Right cardiac atrium (tissue), 5 donors: ENCODE results near the gene SHROOM2. TPM values are rescaled to one million over a fixed set of nuclear protein-coding genes. Genes with fewer than 3 reads are reported as not detected.
"Not testable (repeated sequence)": the region's sequence is repeated elsewhere in the genome, so short reads cannot be mapped to it uniquely, and the experiment has no call there.

ENCODE experiments used
- ATAC-seq, 2 donors: fragments of 200-7000 bp; cut with Tn5 transposase; one replicate each; pipeline versions ENCODE4 v1.8.0 to v1.9.1; 2020; ENCODE audit warnings: moderate library complexity in 2 of 2, mild to moderate bottlenecking in 1 of 2
- DNase-seq, 3 donors: peaks; one replicate each; pipeline ENCODE4 v3.0.0-alpha.2; 2020
- H3K27ac ChIP-seq: one replicate; pipeline ENCODE4 v1.5.1; 2013; ENCODE audit warnings: mild to moderate bottlenecking, low read length, control low read depth, moderate library complexity
- H3K27me3 ChIP-seq: one replicate; pipeline ENCODE4 v1.6.1; 2013; ENCODE audit not compliant: control insufficient read depth, insufficient read depth
- H3K4me1 ChIP-seq: one replicate; pipeline ENCODE4 v1.6.1; 2013; ENCODE audit warnings: low read length; ENCODE audit not compliant: control insufficient read depth, insufficient read depth
- H3K4me3 ChIP-seq: one replicate; pipeline ENCODE4 v1.5.1; 2013; ENCODE audit warnings: low read length, control low read depth
- H3K9me3 ChIP-seq: one replicate; pipeline ENCODE4 v1.6.1; 2013; ENCODE audit warnings: low read length; ENCODE audit not compliant: control insufficient read depth
- WGBS: extraction: QIAGEN DNeasy Blood & Tissue Kit; methylation state at CpG from one replicate; pipeline ENCODE4 v1.1.7; 2013; 5-methylcytosine and 5-hydroxymethylcytosine counted together
- intact Hi-C, 4 donors: fragments of 100-400 bp; cut with DNase I; formaldehyde crosslinking; loops; one replicate each; pipeline versions ENCODE4 v1.11.0 to v1.14.0; 2022 to 2023
- polyA plus RNA-seq: library from polyadenylated mRNA; stranded (reverse); fragments of 200-250 nt; gene quantifications from one replicate; pipeline ENCODE4 v1.2.3, GENCODE V29; 2013
- total RNA-seq, 4 donors: library from RNA; stranded (reverse); fragmentation: NEBNext Ultra II Directional; extraction: Animal tissue kit (Norgen Biotek cat#: 25700); gene quantifications; one replicate each; pipeline ENCODE4 v1.2.1, GENCODE V29; 2021
- donor health status: healthy with polysubstance abuse.
- donor health status: DM: no; HTN: yes; CAD: no.
- donor health status: DM: no; HTN: no; CAD: no.
- donor health status: DM: no; HTN: yes; CAD: no; lungs with severe emphysema.
- donor health status: DM: yes; HTN: yes; CAD: no.

SHROOM2 gene
- total and polyA plus RNA-seq, 5 donors, result 0.66 to 4.0 (median 2.5) TPM

DNA sequence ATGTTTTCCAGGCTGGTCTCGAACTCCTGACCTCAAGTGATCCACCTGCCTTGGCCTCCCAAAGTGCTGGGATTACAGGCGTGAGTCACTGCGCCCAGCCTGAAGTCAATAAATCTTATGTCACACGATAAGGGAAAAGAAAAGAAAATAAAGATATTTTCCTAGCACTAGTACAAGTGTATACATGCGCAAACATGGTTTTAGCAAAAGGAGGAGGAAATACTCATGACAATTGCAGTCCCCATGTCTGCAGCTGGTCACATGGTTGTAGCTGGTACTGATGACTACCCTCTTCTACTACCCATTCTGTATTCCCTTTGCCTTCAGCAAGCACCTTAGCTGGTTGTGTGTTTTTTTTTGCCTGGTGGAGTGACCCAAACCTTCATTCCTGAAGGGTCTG lies 23.6 kb downstream of the SHROOM2 start:
- H3K27me3 ChIP-seq, H3K4me3 ChIP-seq, H3K27ac ChIP-seq, intact Hi-C loops, ATAC-seq, DNase-seq, H3K4me1 ChIP-seq, H3K9me3 ChIP-seq: not testable (repeated sequence)
- WGBS, result 94% methylated on average over 5 of the region's 5 CpGs

DNA sequence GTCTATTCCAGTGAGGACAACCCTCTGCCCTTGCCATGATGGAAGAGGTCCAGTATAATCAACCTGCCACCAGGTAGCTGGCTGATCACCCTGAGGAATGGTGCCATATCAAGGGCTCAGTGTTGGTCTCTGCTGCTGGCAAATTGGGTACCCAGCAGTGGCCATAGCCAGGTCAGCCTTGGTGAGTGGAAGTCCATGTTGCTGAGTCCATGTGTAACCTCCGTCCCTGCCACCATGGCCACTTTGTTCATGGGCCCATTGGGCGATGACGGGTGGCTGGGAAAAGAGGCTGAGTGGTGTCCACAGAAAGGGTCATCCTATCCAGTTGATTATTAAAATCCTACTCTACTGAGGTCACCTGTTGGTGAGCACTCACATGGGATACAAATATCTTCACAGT lies 24.9 kb downstream of the SHROOM2 start:
- DNase-seq, H3K9me3 ChIP-seq, H3K27ac ChIP-seq, H3K4me1 ChIP-seq, H3K4me3 ChIP-seq, intact Hi-C loops, ATAC-seq, H3K27me3 ChIP-seq: not testable (repeated sequence)
- 98% methylated on average over 3 of the region's 3 CpGs for WGBS

DNA sequence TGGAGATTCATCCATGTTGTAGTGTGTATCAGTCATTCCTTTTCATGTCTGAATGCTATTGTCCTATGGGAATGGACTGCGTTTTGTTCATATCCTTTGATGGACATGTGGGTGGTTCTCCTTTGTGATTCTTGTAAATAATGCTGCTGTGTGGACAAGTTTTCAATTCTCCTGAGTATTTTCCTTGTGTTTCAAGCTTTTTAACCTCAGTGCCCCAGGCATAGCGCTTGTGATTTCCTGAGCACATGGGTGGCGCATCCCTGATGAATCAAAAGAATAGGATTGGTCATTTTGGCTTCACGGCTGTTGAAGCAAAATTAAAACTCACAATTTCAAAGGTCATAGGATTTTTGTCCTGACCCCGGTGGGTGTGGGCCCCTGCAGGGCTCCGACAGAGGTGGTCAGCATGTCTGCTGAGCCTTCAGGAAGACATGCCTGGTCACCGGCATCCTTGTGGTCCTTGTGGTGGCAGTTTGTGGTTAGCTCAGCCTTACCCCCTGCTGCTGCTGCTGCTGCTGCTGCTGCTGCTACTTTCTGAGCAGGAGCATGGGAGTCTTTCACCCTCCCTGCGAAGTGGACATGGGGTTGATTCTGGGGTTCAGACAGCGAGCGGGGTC lies 30.0 kb downstream of the SHROOM2 start:
- Histone ChIP-seq H3K27ac (no peak overlapping the region), H3K27me3 (no peaks in the 10 kb centered on the region), H3K4me1 (no peaks in the 10 kb centered on the region), H3K9me3 (no peaks in the 10 kb centered on the region), H3K4me3 (no peak overlapping the region)
- 84% methylated on average over 10 of the region's 10 CpGs for WGBS
- intact Hi-C loops, result no loop called here
- DNase-seq (no peak), ATAC-seq (peak in 1 of 2 donors; percentile 79)

DNA sequence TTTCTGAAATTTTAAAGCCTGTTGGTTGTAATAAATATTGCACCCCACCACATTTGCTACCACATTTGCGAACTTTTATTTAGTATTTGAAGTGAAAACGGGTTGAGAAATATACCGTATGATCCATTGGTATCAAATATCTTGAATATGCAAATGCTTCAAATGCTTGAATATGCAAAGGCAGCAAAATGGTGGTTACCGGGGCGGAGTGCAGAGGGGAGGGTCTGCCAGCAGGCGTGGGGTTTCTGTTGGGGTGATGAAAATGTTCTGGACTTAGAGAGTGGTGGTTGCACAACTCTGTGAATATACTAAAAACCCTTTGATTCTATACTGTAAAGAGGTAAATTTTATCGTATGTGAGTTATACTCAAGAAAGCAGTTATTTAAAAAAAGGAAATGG lies 35.3 kb downstream of the SHROOM2 start:
- H3K4me1 ChIP-seq, result peaks cover 4% of the 10 kb centered on the region
- no peaks in the 10 kb centered on the region for H3K27me3 ChIP-seq
- no peaks in the 10 kb centered on the region for H3K9me3 ChIP-seq
- DNase-seq, result no peak
- intact Hi-C loops, result no loop called here
- no peak overlapping the region for H3K4me3 ChIP-seq
- no peak overlapping the region for H3K27ac ChIP-seq
- ATAC-seq, result no peak
- WGBS, result 83% methylated on average over 7 of the region's 7 CpGs

DNA sequence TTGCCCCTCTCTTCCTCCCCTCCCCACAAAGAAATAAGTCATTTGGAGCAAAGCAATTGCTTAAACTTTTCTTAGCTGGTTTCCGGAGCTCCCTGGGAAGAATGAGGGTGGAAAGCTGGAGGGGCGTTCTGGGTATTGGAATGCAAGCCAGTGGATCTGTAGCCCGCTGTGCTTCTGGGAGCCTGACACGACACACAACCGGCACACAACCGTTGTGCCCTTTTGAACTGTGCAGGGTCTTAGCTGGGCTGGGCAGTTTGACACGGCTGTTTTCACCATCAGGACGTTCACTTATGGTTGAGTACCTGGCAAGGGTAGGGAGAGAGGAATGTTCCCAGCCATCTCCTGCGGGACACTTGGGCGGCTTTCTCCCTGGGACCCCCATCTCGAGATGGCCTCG lies 38.3 kb downstream of the SHROOM2 start:
- intact Hi-C loops, result no loop called here
- no peak overlapping the region for H3K4me3 ChIP-seq
- H3K27ac ChIP-seq, result no peak overlapping the region
- H3K9me3 ChIP-seq, result no peaks in the 10 kb centered on the region
- 41% methylated on average over 12 of the region's 12 CpGs for WGBS
- DNase-seq (no peak), ATAC-seq (no peak)
- no peaks in the 10 kb centered on the region for H3K27me3 ChIP-seq
- peaks cover 4% of the 10 kb centered on the region for H3K4me1 ChIP-seq

DNA sequence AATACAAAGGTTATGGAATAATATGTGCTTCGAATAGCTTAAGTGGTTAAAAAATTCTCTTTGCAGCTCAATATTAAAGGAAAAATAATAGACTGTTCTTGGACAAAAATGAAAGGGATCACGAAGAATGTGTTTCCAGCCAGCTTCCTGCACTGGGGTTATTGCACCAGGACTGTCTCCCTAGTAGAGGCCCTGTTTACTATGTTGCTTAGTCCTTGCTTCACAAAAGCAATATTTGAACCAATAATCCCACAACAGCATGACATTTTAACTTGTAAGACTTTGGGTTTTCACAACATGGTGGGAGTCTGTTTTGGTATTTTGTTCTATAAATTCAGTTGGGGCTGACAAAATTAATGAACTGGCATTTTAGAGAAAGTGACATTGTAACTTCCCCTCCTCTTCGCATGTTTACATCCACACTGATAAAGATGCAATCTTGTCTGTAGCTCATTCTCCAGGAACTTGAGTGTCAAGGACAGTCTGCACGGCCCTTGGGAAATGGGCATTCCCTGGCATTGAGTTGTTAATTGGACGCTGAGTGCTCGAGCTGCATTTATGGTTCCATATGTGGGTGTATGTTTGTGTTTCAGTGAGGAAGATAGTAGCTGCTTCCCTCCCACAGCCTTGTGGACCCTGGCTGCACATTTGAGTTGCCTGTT lies 39.0 kb downstream of the SHROOM2 start:
- Histone ChIP-seq H3K27ac (no peak overlapping the region), H3K4me3 (no peak overlapping the region), H3K27me3 (no peaks in the 10 kb centered on the region), H3K4me1 (peaks cover 4% of the 10 kb centered on the region), H3K9me3 (no peaks in the 10 kb centered on the region)
- no peak for ATAC-seq
- 51% methylated on average over 6 of the region's 6 CpGs for WGBS
- DNase-seq, result no peak
- intact Hi-C loops, result no loop called here

DNA sequence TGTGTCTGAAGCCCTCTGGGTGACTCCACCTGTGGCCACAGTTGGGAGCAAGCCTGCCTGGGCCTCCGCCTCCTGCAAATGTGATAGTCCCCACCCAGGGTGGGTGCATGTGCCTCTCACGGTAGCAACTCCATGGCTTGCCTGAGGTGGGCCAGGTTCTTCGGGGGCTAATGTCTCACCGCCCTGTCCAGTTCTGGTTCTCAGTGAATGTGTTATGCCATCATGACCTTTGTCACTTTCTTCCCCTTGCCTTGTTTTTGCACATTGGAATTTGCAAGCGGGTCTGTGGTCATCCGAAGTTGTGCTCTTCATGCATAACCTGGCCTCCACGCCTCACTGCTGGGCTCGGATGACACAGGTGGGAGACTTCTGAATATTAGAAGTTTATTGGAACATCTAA lies 39.7 kb downstream of the SHROOM2 start:
- Histone ChIP-seq H3K27ac (no peak overlapping the region), H3K27me3 (no peaks in the 10 kb centered on the region), H3K4me3 (no peak overlapping the region), H3K9me3 (no peaks in the 10 kb centered on the region), H3K4me1 (peaks cover 4% of the 10 kb centered on the region)
- DNase-seq (no peak), ATAC-seq (no peak)
- intact Hi-C loops, result no loop called here
- 94% methylated on average over 8 of the region's 8 CpGs for WGBS

DNA sequence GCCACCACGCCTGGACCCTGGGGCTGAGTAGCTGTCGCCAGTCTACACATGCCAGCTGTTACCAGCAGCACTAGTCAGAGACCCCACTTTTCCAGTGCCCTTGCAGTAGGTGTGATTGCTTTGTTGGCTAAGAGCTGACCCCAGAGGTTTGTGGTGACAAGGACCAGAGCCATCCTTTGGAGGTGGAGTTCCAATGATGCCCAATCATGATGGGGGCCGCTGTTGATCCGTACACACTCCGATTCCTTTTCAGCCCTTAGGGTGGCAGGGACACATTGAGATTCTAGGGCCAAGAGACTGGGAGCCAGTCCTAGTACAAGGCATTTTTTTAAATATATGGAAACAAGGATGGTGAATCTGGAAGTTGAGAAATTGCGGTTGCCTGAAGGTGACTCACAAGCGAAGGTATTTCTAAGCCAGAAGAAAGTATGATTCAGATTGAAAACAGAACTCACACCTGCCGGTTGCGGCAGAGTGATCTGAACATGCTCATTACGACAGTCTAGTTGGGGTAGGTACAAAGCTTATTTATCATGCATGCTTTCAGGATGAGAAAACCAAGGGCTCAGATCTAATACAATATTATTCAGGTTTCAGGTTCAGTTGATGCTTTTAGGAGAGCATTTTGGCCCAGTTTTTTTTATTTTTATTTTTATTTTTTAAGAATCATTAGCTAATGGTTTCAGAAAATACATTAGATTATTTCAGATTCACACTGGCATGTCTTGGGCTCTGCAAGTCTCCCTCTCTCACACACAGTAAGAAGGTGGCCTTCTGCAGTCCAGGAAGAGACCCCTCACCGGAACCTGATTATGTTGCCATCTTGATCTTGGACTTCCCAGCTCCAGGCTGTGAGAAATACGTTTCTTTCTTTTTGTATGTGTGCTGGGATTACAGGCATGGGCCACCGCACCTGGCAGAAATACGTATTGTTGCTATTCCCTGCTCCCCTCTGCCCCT lies 43.4 kb downstream of the SHROOM2 start:
- Histone ChIP-seq H3K27me3 (no peaks in the 10 kb centered on the region), H3K4me1 (peaks cover 6% of the 10 kb centered on the region), H3K4me3 (no peak overlapping the region), H3K9me3 (no peaks in the 10 kb centered on the region), H3K27ac (no peak overlapping the region)
- ATAC-seq (no peak), DNase-seq (no peak)
- WGBS, result 93% methylated on average over 14 of the region's 14 CpGs
- intact Hi-C loops, result no loop called here

DNA sequence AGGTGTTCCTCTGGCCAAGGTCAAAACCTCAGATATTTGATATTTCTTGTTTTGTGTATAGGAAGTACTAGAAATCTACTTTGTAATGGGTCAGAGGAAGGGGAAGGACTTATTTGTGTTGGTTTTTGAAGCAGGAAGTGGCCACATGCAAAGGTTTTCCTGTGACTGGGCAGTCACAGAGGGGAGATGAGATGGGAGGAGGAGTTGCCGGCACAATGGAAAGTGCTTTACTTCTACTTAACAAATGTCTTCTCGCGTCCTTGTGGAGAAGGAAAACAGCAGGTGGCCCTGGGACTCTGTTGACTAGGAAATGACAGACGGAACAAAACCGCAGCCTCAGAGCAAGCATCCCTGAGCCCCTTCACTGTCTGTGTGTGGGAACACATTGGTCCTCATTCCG lies 46.6 kb downstream of the SHROOM2 start:
- H3K27ac ChIP-seq, result no peak overlapping the region
- H3K4me1 ChIP-seq, result peaks cover 4% of the 10 kb centered on the region
- no peaks in the 10 kb centered on the region for H3K27me3 ChIP-seq
- intact Hi-C loops, result no loop called here
- ATAC-seq (peak in 1 of 2 donors; percentile 78), DNase-seq (no peak)
- 53% methylated on average over 6 of the region's 6 CpGs for WGBS
- H3K4me3 ChIP-seq, result no peak overlapping the region
- H3K9me3 ChIP-seq, result no peaks in the 10 kb centered on the region

DNA sequence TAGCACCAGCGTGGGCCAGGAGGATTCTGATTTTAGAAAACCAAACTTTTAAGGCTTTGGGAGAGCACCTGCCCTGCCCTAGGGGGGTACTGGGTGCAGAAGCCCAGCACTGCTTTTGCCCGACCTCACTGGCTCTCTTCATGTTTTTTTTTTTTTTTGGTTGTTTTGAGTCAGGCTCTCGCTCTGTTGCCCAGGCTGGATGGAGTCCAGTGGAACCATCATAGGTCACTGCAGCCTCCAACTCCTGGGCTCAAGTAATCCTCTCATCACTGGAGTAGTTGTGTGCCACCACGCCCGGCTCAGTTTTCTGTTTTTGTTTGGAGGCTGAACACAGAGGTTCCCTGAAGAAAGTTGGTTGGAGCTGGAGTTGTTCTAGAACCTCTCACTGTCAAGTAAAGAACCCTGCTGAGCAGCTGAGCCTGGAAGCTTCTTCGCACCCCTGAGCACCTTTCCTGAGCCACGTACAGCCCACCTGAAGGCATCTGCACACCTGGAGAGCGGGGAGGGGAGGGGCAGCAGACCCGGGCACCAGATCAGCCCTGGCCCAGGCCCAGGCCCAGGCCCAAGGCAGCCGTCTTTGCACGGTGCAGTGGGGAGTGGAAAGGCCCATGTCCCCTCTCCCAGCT lies 49.5 kb downstream of the SHROOM2 start:
- Histone ChIP-seq H3K27me3 (no peaks in the 10 kb centered on the region), H3K27ac (no peak overlapping the region), H3K4me3 (no peak overlapping the region), H3K9me3 (no peaks in the 10 kb centered on the region), H3K4me1 (peaks cover 4% of the 10 kb centered on the region)
- intact Hi-C loops, result no loop called here
- no peak for DNase-seq
- ATAC-seq, result no peak
- WGBS, result 79% methylated on average over 11 of the region's 11 CpGs

DNA sequence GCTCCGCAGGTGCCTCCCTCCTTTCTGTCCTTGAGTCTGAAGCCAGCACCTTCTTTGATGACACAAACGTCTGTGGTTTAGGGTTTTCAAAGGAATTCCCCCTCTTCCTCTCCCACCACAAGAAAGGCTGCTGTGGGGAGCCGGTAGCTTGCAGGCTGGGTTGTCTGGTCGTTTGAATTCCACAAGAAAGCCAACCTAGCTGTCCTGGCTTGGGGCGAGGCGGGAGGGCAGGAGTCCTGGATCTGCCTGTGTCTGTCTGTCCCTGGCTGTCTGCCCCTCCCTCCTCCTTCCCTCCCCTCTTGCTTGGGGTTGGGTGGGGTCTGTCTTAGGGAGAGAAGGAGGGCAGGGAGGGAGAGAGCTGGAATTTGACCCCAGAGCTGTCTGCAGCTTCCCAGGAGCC lies 56.3 kb downstream of the SHROOM2 start:
- Histone ChIP-seq H3K4me3 (no peak overlapping the region), H3K27ac (no peak overlapping the region), H3K4me1 (no peaks in the 10 kb centered on the region), H3K9me3 (no peaks in the 10 kb centered on the region), H3K27me3 (no peaks in the 10 kb centered on the region)
- ATAC-seq (peak in 1 of 2 donors; percentile 32), DNase-seq (no peak)
- WGBS, result 61% methylated on average over 6 of the region's 6 CpGs
- intact Hi-C loops, result no loop called here
